ENCODE measurements around the gene NFATC2. TPM values are rescaled to one million over a fixed set of nuclear protein-coding genes. Genes with fewer than 3 reads are reported as not detected.

Gene NFATC2
- total RNA-seq, 1 experiment from 2014 or later = 6.3 TPM

GRCh38 chr20:51493346-51493791 lies 49.1 kb downstream of the NFATC2 start:
- ChIA-PET POLR2A (ENCODE audit: unreplicated experiment) (no interaction called here), CTCF (no interaction called here)
- peaks cover 10% of the 10 kb centered on the region for H3K4me1 ChIP-seq (replicated peaks; ENCODE audit: insufficient read depth)
- H3K4me2 ChIP-seq = no peak overlapping the region
- H3K4me3 ChIP-seq = no peak overlapping the region
- no peaks in the 10 kb centered on the region; the same call in 1 of the 2 replicates for H3K79me2 ChIP-seq (ENCODE audit: low read depth)
- no peaks in the 10 kb centered on the region for H3K27me3 ChIP-seq (ENCODE audit: insufficient read depth, low read depth)
- peaks cover 6% of the 10 kb centered on the region for H3F3A ChIP-seq (ENCODE audit: insufficient read depth, low read depth)
- no peaks in the 10 kb centered on the region for H3K9me2 ChIP-seq (ENCODE audit: insufficient read depth)
- intact Hi-C loops (cut with micrococcal nuclease; ENCODE audit: unreplicated experiment) = no loop called here
- no TSS peak for BruUV-seq (replicated peaks)
- H3K9me3 ChIP-seq (ENCODE audit: insufficient read depth, low read depth) = no peaks in the 10 kb centered on the region
- no peaks in the 10 kb centered on the region for H4K20me1 ChIP-seq (ENCODE audit: insufficient read depth)
- TF ChIP-seq EZH2 (IDR thresholded peaks at IDR 0.05; ENCODE audit: low read depth) = no peak
- TF ChIP-seq, protein P1, sequence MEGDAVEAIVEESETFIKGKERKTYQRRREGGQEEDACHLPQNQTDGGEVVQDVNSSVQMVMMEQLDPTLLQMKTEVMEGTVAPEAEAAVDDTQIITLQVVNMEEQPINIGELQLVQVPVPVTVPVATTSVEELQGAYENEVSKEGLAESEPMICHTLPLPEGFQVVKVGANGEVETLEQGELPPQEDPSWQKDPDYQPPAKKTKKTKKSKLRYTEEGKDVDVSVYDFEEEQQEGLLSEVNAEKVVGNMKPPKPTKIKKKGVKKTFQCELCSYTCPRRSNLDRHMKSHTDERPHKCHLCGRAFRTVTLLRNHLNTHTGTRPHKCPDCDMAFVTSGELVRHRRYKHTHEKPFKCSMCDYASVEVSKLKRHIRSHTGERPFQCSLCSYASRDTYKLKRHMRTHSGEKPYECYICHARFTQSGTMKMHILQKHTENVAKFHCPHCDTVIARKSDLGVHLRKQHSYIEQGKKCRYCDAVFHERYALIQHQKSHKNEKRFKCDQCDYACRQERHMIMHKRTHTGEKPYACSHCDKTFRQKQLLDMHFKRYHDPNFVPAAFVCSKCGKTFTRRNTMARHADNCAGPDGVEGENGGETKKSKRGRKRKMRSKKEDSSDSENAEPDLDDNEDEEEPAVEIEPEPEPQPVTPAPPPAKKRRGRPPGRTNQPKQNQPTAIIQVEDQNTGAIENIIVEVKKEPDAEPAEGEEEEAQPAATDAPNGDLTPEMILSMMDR (conservative IDR thresholded peaks at IDR 0.05) = no peak
- DNase-seq = no peak
- H2AFZ ChIP-seq = no peak overlapping the region
- H3K27ac ChIP-seq = no peak overlapping the region
- H3K36me3 ChIP-seq (ENCODE audit: low read depth) = no peaks in the 10 kb centered on the region

DNA sequence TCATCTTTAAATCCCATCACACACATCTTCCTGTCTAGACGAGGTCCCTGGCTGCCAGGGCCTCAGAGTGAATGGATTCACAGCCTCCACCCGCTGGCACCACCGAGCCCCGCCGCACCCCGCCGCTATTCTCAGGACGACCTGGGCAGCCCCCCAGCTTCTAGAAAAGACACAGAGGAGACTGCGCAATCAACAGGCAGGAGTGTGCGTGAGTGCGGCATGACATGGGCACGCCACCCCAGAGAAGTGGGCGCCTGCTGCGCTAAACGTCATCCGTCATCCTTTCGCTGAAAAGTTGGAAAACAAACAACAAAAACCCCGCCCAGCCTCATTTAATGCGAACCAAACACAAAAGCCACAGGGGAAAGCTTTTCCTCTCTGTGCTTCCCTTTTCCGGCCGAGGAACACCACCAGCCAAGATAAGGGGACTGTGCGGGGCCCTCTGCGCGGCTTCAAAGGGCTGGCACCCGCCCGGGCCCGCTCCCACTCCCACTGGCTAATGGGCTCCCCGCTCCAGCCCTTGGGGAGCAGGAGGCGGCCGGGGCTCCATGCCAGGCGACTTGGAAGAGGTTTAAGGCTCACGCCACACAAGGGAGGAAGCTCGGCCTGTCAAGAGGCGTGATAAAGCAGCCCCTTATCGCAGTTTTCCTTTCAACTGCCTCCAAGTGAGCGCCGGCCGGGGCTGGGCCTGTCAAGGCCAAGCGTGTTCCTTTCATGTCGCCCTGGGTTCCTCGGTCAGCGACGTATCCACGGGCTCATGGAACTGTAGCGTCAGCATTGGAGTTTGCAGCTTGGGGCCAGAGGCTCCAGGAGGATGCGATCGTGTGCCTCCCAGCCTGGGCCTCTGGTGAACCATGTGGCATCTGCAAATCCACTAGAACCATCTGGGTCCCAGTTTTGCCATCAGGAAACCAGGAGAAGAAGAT lies 50.1 kb downstream of the NFATC2 start:
- intact Hi-C loops (cut with micrococcal nuclease; ENCODE audit: unreplicated experiment) = no loop called here
- no peak overlapping the region for H3K4me2 ChIP-seq
- no peaks in the 10 kb centered on the region; the same call in 1 of the 2 replicates for H3K79me2 ChIP-seq (ENCODE audit: low read depth)
- BruUV-seq (replicated peaks) = no TSS peak
- H3K27me3 ChIP-seq (ENCODE audit: insufficient read depth, low read depth) = no peaks in the 10 kb centered on the region
- H3K4me3 ChIP-seq = no peak overlapping the region
- peaks cover 15% of the 10 kb centered on the region for H3F3A ChIP-seq (ENCODE audit: insufficient read depth, low read depth)
- no peaks in the 10 kb centered on the region for H3K36me3 ChIP-seq (ENCODE audit: low read depth)
- H3K4me1 ChIP-seq (replicated peaks; ENCODE audit: insufficient read depth) = peaks cover 17% of the 10 kb centered on the region
- H3K9me2 ChIP-seq (ENCODE audit: insufficient read depth) = no peaks in the 10 kb centered on the region
- DNase-seq = no peak
- no peak overlapping the region for H2AFZ ChIP-seq
- H3K27ac ChIP-seq = no peak overlapping the region
- H3K9me3 ChIP-seq (ENCODE audit: insufficient read depth, low read depth) = no peaks in the 10 kb centered on the region
- TF ChIP-seq EZH2 (IDR thresholded peaks at IDR 0.05; ENCODE audit: low read depth) = no peak
- TF ChIP-seq, protein P1 (conservative IDR thresholded peaks at IDR 0.05) = no peak
- ChIA-PET POLR2A (ENCODE audit: unreplicated experiment) (no interaction called here), CTCF (no interaction called here)
- H4K20me1 ChIP-seq (ENCODE audit: insufficient read depth) = no peaks in the 10 kb centered on the region

GRCh38 chr20:51491393-51491792 lies 51.1 kb downstream of the NFATC2 start:
- TF ChIP-seq, protein P1 (conservative IDR thresholded peaks at IDR 0.05) = no peak
- no peak for TF ChIP-seq EZH2 (IDR thresholded peaks at IDR 0.05; ENCODE audit: low read depth)
- ChIA-PET POLR2A (ENCODE audit: unreplicated experiment) (no interaction called here), CTCF (no interaction called here)
- no peak overlapping the region for H3K4me3 ChIP-seq
- H4K20me1 ChIP-seq (ENCODE audit: insufficient read depth) = no peaks in the 10 kb centered on the region
- H3F3A ChIP-seq (ENCODE audit: insufficient read depth, low read depth) = peaks cover 25% of the 10 kb centered on the region
- H3K9me3 ChIP-seq (ENCODE audit: insufficient read depth, low read depth) = no peaks in the 10 kb centered on the region
- intact Hi-C loops (cut with micrococcal nuclease; ENCODE audit: unreplicated experiment) = no loop called here
- no peaks in the 10 kb centered on the region for H3K27me3 ChIP-seq (ENCODE audit: insufficient read depth, low read depth)
- H3K36me3 ChIP-seq (ENCODE audit: low read depth) = no peaks in the 10 kb centered on the region
- no peaks in the 10 kb centered on the region; the same call in 1 of the 2 replicates for H3K79me2 ChIP-seq (ENCODE audit: low read depth)
- no peak overlapping the region for H2AFZ ChIP-seq
- H3K27ac ChIP-seq = no peak overlapping the region
- H3K9me2 ChIP-seq (ENCODE audit: insufficient read depth) = no peaks in the 10 kb centered on the region
- H3K4me2 ChIP-seq = no peak overlapping the region
- no peak for DNase-seq
- no TSS peak for BruUV-seq (replicated peaks)
- H3K4me1 ChIP-seq (replicated peaks; ENCODE audit: insufficient read depth) = peaks cover 27% of the 10 kb centered on the region

Data from PC-9 (cell line).